Common myeloid progenitor, CD34-positive (primary cell): ENCODE data around the gene ITGB2.

Experiments
- CTCF ChIA-PET: fragments of 350-600 bp; sonication (Branson Sonifier 250); formaldehyde crosslinking; loops from one replicate; lab custom pipeline; 2021; ENCODE audit warnings: antibody characterized with exemption; lab: Charles Lee
- POLR2A ChIA-PET: fragments of 350-600 bp; sonication (Branson Sonifier 250); formaldehyde crosslinking; loops from one replicate; lab custom pipeline; 2021; ENCODE audit warnings: antibody characterized with exemption; lab: Charles Lee
- DNase-seq, 3 donors: peaks; one replicate each; pipeline versions ENCODE4 v3.0.0 to v3.0.0-alpha.2; 2013
- H3K27ac ChIP-seq, 2 experiments: 1 replicate in 1 of 2; 2 replicates in 1 of 2; pipeline ENCODE4 v1.7.0; 2013; ENCODE audit warnings: inconsistent platforms in 2 of 2, low read length in 2 of 2, mild to moderate bottlenecking in 2 of 2, low read depth in 1 of 2, moderate library complexity in 1 of 2; ENCODE audit not compliant: severe bottlenecking in 2 of 2, insufficient read depth in 1 of 2, poor library complexity in 1 of 2
- H3K27me3 ChIP-seq, 5 experiments: replicated peaks in 2 of 5; 1 replicate in 3 of 5; 2 replicates in 2 of 5; pipeline versions ENCODE4 v1.6.1 to v1.7.0; 2013; ENCODE audit warnings: low read length in 4 of 5, mild to moderate bottlenecking in 2 of 5, moderate library complexity in 2 of 5, inconsistent platforms in 1 of 5; ENCODE audit not compliant: insufficient read depth in 5 of 5, control insufficient read depth in 4 of 5
- H3K36me3 ChIP-seq, 4 experiments: 1 replicate in 2 of 4; 2 replicates in 2 of 4; pipeline versions ENCODE4 v1.6.1 to v1.7.0; 2013; ENCODE audit warnings: low read length in 3 of 4, control low read depth in 1 of 4, mild to moderate bottlenecking in 1 of 4; ENCODE audit not compliant: control insufficient read depth in 4 of 4, insufficient read depth in 4 of 4
- H3K4me1 ChIP-seq, 4 experiments: 1 replicate in 3 of 4; 2 replicates in 1 of 4; pipeline versions ENCODE4 v1.6.1 to v1.7.1; 2013; ENCODE audit warnings: low read length in 3 of 4, mild to moderate bottlenecking in 3 of 4, control low read depth in 1 of 4, inconsistent platforms in 1 of 4, moderate library complexity in 1 of 4; ENCODE audit not compliant: control insufficient read depth in 4 of 4, insufficient read depth in 4 of 4; ENCODE audit errors: control extremely low read depth in 1 of 4
- H3K4me3 ChIP-seq, 7 experiments: 1 replicate in 4 of 7; 2 replicates in 3 of 7; pipeline versions ENCODE4 v1.5.1 to v1.7.0; 2013; ENCODE audit warnings: mild to moderate bottlenecking in 7 of 7, low read length in 6 of 7, moderate library complexity in 6 of 7, inconsistent platforms in 2 of 7, low read depth in 2 of 7, control low read depth in 1 of 7; ENCODE audit not compliant: insufficient read depth in 4 of 7, control insufficient read depth in 1 of 7; ENCODE audit errors: extremely low read depth in 1 of 7
- H3K9me3 ChIP-seq, 5 experiments: 1 replicate in 4 of 5; 2 replicates in 1 of 5; pipeline versions ENCODE4 v1.6.1 to v1.7.1; 2013; ENCODE audit warnings: low read length in 4 of 5, mild to moderate bottlenecking in 2 of 5, inconsistent platforms in 1 of 5, low read depth in 1 of 5, moderate library complexity in 1 of 5; ENCODE audit not compliant: control insufficient read depth in 4 of 5, insufficient read depth in 2 of 5; ENCODE audit errors: control extremely low read depth in 1 of 5
- WGBS: methylation state at CpG from one replicate; pipeline ENCODE4 v1.1.5; 2013; ENCODE audit not compliant: insufficient coverage; 5-methylcytosine and 5-hydroxymethylcytosine counted together

ITGB2 gene

GRCh38 chr21:44903050-44903685, 17.5 kb downstream of the ITGB2 start:
- POLR2A ChIA-PET: no interaction called here
- Histone ChIP-seq H3K27ac (no peak overlapping the region), H3K27me3 (no peaks in the 10 kb centered on the region), H3K36me3 (peaks cover 13 to 78% (median 58%) of the 10 kb centered on the region in 4 experiments), H3K4me3 (no peak overlapping the region), H3K4me1 (peaks cover under 1 to 14% (median 12%) of the 10 kb centered on the region in 4 experiments), H3K9me3 (no peaks in the 10 kb centered on the region)
- 94% methylated on average over 11 of the region's 18 CpGs for WGBS
- CTCF ChIA-PET: no interaction called here
- no peak for DNase-seq

- Histone ChIP-seq H3K4me1 (peaks cover 0 to 8% (median 6%) of the 10 kb centered on the region in 4 experiments), H3K9me3 (no peaks in the 10 kb centered on the region), H3K27ac (no peak overlapping the region), H3K27me3 (no peaks in the 10 kb centered on the region), H3K4me3 (no peak overlapping the region), H3K36me3 (peaks cover 16 to 84% (median 64%) of the 10 kb centered on the region in 4 experiments)
- ChIA-PET CTCF (interaction anchor here (1.6 kb wide), 1 partner anchor 27 kb away, joined by 4 read pairs; no protein-coding TSS in a partner anchor), POLR2A (no interaction called here)
- WGBS: 98% methylated on average over 20 of the region's 30 CpGs
- DNase-seq: no peak
Measured at GRCh38 chr21:44902268-44903049, 18.2 kb downstream of the ITGB2 start.

- Histone ChIP-seq H3K9me3 (no peaks in the 10 kb centered on the region), H3K27me3 (no peaks in the 10 kb centered on the region), H3K27ac (no peak overlapping the region), H3K4me3 (no peak overlapping the region), H3K4me1 (no peaks in the 10 kb centered on the region), H3K36me3 (peaks cover 16 to 84% (median 66%) of the 10 kb centered on the region in 4 experiments)
- no peak for DNase-seq
- CTCF ChIA-PET: interaction anchor here (1.6 to 4.8 kb wide), 2 partner anchors 9 to 28 kb away, joined by 4 to 24 read pairs; no protein-coding TSS in a partner anchor
- POLR2A ChIA-PET: no interaction called here
- 99% methylated on average over 20 of the region's 27 CpGs for whole genome bisulfite sequencing
Measured at GRCh38 chr21:44901391-44902074, 19.2 kb downstream of the ITGB2 start.

DNA sequence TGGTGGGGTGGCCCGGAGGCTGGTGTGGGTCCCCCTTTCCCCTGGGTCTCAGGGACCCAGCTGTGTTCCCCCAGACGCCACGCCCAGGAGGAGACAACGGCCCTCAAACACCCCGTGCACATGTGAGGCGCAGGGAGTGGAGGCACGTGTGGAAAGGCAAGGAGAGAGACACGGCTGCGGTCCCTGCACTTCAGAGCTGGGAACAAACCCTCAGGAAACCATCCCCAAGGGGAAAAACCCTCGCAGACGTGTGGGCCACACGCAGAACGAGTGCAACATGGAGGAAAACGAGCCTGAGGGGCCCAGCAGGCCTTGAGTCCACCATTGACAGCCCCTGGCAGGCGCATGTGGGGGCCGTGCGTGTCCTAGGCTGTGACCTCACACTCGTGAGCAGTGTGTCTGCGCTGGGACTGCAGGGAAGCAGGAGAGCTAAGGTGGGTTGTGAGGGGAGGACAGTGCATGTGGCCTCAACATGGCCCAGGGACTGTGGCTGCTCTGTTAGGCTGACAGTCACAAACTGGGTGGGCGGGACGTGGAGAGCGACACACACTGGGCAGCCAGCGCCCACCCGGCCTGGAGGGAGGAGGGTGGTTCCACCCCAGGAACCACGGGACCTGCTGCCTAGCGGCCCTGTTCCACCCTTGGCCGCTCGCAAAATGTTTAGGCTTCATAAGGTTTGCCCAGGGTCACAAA, 20.0 kb downstream of the ITGB2 start:
- no peaks in the 10 kb centered on the region for H3K9me3 ChIP-seq
- peaks cover 16 to 87% (median 66%) of the 10 kb centered on the region in 4 experiments for H3K36me3 ChIP-seq
- H3K4me1 ChIP-seq: no peaks in the 10 kb centered on the region
- DNase-seq: no peak
- POLR2A ChIA-PET: no interaction called here
- H3K27me3 ChIP-seq: no peaks in the 10 kb centered on the region
- CTCF ChIA-PET: interaction anchor here (1.6 to 4.8 kb wide), 2 partner anchors 10 to 29 kb away, joined by 4 to 24 read pairs; no protein-coding TSS in a partner anchor
- H3K4me3 ChIP-seq: no peak overlapping the region
- 96% methylated on average over 22 of the region's 28 CpGs for WGBS
- H3K27ac ChIP-seq: no peak overlapping the region

DNA sequence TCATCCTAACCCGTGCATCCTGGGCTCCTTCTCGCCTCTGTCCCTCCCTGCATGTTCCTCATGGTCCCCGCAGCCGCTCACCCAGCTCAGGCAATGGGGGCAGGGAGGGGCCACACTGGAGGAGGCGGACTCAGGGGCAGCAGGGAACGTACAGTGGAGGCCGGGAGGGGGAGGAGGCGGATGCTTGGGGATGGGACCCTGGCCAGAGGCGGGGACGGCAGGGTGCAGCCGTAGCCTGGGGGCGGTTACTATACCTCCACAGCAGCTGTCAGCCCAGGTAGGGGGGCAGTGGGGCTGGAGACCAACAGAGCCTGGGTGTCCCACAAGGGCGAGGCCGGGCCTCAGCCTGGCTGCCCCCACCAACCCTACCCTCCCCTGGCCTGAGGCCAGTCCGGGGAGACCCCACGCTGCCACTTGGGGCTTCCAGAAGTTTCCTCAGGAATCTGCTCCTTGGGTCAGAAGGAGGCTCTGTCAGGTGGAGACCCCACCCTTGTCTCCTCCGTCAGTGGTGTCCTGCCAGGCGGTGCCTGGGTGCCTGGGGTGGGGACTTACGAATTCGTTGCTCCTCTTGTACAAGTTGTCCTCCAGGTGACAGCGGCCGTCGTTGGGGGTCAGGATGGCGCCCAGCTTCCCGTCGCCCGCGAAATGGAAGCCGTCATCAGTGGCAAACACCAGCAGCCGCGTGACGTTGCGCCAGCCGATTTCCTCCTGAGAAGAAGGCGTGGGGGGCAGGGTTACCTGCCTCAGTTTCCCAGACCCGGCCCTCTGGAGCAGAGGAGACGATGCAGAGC, 20.7 kb downstream of the ITGB2 start:
- H3K4me1 ChIP-seq: no peaks in the 10 kb centered on the region
- POLR2A ChIA-PET: no interaction called here

More for the DNA sequence above, 20.7 kb downstream of the ITGB2 start:
- Histone ChIP-seq H3K27ac (no peak overlapping the region), H3K36me3 (peaks cover 16 to 83% (median 66%) of the 10 kb centered on the region in 4 experiments), H3K27me3 (no peaks in the 10 kb centered on the region), H3K4me3 (no peak overlapping the region), H3K9me3 (no peaks in the 10 kb centered on the region)
- DNase-seq: no peak
- WGBS: 96% methylated on average over 25 of the region's 37 CpGs
- CTCF ChIA-PET: interaction anchor here (4.8 kb wide), 1 partner anchor 10 kb away, joined by 24 read pairs; no protein-coding TSS in a partner anchor
